ENCODE results near the gene KRT20. TPM values are rescaled to one million over a fixed set of nuclear protein-coding genes. Genes with fewer than 3 reads are reported as not detected.

Gene KRT20
- total and polyA plus RNA-seq, 2 experiments from 2014 or later, result not detected

DNA sequence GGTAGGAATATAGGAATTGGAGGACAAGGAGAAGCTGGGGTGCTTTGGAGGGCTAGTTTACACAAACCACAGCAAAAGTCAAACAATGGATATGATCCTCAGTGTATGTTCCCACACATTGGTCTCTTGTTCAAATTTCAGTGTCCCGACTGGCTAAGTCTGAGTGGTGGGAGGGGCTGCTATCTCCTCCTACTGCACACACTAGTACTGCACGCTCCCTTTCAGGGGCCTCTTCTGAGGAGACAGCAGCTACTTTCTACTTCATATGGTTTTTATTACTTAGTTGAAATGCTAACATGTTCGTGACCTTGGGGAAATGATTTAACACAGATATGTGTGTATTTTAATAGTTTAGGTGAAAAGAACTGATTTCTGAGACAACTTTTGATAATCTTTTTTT, 43.8 kb downstream of the KRT20 start:
- TF ChIP-seq, protein P1, sequence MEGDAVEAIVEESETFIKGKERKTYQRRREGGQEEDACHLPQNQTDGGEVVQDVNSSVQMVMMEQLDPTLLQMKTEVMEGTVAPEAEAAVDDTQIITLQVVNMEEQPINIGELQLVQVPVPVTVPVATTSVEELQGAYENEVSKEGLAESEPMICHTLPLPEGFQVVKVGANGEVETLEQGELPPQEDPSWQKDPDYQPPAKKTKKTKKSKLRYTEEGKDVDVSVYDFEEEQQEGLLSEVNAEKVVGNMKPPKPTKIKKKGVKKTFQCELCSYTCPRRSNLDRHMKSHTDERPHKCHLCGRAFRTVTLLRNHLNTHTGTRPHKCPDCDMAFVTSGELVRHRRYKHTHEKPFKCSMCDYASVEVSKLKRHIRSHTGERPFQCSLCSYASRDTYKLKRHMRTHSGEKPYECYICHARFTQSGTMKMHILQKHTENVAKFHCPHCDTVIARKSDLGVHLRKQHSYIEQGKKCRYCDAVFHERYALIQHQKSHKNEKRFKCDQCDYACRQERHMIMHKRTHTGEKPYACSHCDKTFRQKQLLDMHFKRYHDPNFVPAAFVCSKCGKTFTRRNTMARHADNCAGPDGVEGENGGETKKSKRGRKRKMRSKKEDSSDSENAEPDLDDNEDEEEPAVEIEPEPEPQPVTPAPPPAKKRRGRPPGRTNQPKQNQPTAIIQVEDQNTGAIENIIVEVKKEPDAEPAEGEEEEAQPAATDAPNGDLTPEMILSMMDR (IDR thresholded peaks at IDR 0.05; ENCODE audit: low read depth, low read length), result no peak
- no peak for DNase-seq (ENCODE audit: low read depth in 1 of 2, low spot score in 1 of 2)

DNA sequence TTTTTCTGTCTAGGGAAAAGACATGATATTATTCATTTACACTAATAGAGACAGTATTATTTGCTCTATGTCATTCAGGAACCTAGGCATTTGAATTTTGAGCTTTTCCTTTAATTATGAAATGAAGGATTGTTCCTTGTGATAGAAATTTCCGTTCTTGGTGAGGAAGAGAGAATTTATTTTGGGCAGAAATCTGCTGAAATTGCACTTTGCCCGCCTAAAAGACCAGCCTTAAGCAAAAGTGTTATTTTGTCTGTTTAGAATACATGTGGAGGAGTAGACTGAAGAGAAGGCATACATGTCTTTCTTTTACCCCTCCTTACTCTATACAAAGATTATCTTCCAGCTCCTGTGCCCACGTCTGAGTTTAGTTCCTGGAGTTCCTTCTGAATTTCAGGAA, 45.8 kb downstream of the KRT20 start:
- no peak for DNase-seq (ENCODE audit: low read depth in 1 of 2, low spot score in 1 of 2)
- no peak overlapping the region for H3K27ac ChIP-seq
- no peaks in the 10 kb centered on the region for H3K4me1 ChIP-seq (ENCODE audit: low read depth)
- TF ChIP-seq, protein P1 (IDR thresholded peaks at IDR 0.05; ENCODE audit: low read depth, low read length), result no peak
- H3K27me3 ChIP-seq, result peaks cover 46% of the 10 kb centered on the region
- no peak overlapping the region for H3K4me3 ChIP-seq
- no peaks in the 10 kb centered on the region for H3K36me3 ChIP-seq
- H3K9me3 ChIP-seq (ENCODE audit: low read depth), result no peaks in the 10 kb centered on the region

More for the DNA sequence above, 43.8 kb downstream of the KRT20 start:
- Histone ChIP-seq H3K27me3 (peaks cover 65% of the 10 kb centered on the region), H3K9me3 (ENCODE audit: low read depth) (no peaks in the 10 kb centered on the region), H3K4me3 (no peak overlapping the region), H3K4me1 (ENCODE audit: low read depth) (no peaks in the 10 kb centered on the region), H3K27ac (no peak overlapping the region), H3K36me3 (no peaks in the 10 kb centered on the region)

DNA sequence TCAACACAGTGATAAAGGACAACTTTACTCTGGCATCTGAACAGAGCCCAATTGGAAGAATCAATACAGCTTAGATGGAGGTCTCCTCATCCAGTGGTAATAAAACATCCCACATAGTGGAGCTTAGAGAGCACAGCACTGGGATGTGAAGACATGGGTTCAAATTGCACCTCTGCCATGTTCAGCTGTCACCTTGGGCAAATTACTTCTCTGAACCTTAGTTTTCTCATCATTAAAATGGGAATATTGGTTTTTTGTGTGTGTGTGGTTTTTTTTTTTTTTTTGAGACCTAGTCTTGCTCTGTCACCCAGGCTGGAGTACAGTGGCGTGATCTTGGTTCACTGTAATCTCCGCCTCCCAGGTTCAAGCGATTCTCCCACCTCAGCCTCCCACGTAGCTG, 49.0 kb downstream of the KRT20 start:
- Histone ChIP-seq H3K36me3 (no peaks in the 10 kb centered on the region), H3K27me3 (peaks cover 38% of the 10 kb centered on the region), H3K9me3 (ENCODE audit: low read depth) (no peaks in the 10 kb centered on the region), H3K27ac (no peak overlapping the region), H3K4me3 (no peak overlapping the region), H3K4me1 (ENCODE audit: low read depth) (no peaks in the 10 kb centered on the region)
- no peak for DNase-seq (ENCODE audit: low read depth in 1 of 2, low spot score in 1 of 2)
- TF ChIP-seq, protein P1 (IDR thresholded peaks at IDR 0.05; ENCODE audit: low read depth, low read length), result no peak

DNA sequence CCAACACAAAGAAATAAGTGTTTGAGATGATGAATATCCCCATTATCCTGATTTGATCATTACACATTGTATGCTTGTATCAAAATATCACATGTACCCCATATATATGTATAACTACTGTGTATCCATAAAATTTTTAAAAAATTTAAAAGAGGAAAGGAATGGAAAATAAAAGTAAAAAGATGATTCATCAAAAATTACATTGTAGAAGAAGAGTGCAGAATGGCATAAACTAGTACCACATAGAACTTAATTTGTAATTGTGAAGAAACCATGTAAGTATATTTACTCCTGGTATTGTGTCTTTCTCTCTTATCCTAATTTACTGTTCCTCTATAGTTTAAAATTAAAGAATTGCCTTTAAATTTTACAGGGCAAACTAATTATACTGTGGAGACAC, 51.2 kb downstream of the KRT20 start:
- H3K36me3 ChIP-seq, result no peaks in the 10 kb centered on the region
- peaks cover 29% of the 10 kb centered on the region for H3K27me3 ChIP-seq
- H3K4me1 ChIP-seq (ENCODE audit: low read depth), result no peaks in the 10 kb centered on the region
- no peak for DNase-seq (ENCODE audit: low read depth in 1 of 2, low spot score in 1 of 2)
- H3K9me3 ChIP-seq (ENCODE audit: low read depth), result no peaks in the 10 kb centered on the region
- H3K4me3 ChIP-seq, result no peak overlapping the region
- TF ChIP-seq, protein P1 (IDR thresholded peaks at IDR 0.05; ENCODE audit: low read depth, low read length), result no peak
- H3K27ac ChIP-seq, result no peak overlapping the region

DNA sequence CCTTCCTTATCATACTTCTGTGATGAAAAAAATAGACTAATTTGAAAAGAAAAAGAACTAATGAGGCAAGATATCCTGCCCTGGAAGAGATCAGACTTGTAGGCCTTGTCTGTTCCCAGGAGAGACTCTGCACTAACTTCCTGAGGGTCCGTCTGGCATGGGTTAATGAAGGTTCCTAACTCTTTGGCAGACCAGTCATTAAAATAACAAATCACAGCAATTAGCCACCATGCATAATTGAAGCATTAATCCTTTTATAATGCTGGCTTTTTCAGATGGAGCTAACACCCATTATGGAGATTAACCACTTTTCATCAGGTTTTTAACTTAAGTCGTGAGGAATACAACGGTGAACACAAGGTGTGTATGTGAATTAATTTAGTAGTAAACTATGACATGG, 52.2 kb downstream of the KRT20 start:
- Histone ChIP-seq H3K9me3 (ENCODE audit: low read depth) (no peaks in the 10 kb centered on the region), H3K27ac (no peak overlapping the region), H3K36me3 (no peaks in the 10 kb centered on the region), H3K4me1 (ENCODE audit: low read depth) (peaks cover 4% of the 10 kb centered on the region), H3K4me3 (no peak overlapping the region), H3K27me3 (peaks cover 24% of the 10 kb centered on the region)
- TF ChIP-seq, protein P1 (IDR thresholded peaks at IDR 0.05; ENCODE audit: low read depth, low read length), result no peak
- DNase-seq (ENCODE audit: low read depth in 1 of 2, low spot score in 1 of 2), result no peak
